OCI-LY3 (cell line): Measurements from ENCODE around the gene PQBP1.

ENCODE experiments used
- H2AFZ ChIP-seq: fragments of 200-600, 300-600 bp; shearing (Covaris generic); 2 replicates; pipeline ENCODE4 v1.6.0; 2014; ENCODE audit warnings: antibody characterized with exemption, low read depth, low read length
- H3K27ac ChIP-seq: fragments of 200-600, 300-600 bp; sonication (generic); 2 replicates; pipeline ENCODE4 v1.5.1; 2014; ENCODE audit warnings: mild to moderate bottlenecking, low read length, moderate library complexity, mixed read lengths
- H3K27me3 ChIP-seq: fragments of 200-600, 300-600 bp; sonication (generic); 2 replicates; pipeline ENCODE4 v1.6.1; 2014; ENCODE audit warnings: low read depth, low read length, mixed read lengths
- H3K36me3 ChIP-seq: fragments of 200-600, 300-600 bp; sonication (generic); replicated peaks from 2 replicates; pipeline ENCODE3; 2014; ENCODE audit warnings: low read depth, low read length, mixed read lengths
- H3K4me1 ChIP-seq: fragments of 300-600, 200-600 bp; sonication (generic); 2 replicates; pipeline ENCODE4 v1.6.1; 2014; ENCODE audit warnings: low read length, mixed read lengths
- H3K4me2 ChIP-seq: fragments of 200-600, 300-600 bp; sonication (generic); 2 replicates; pipeline ENCODE4 v1.6.1; 2014; ENCODE audit warnings: low read length, mixed read lengths
- H3K4me3 ChIP-seq: fragments of 300-600, 200-600 bp; sonication (generic); 2 replicates; pipeline ENCODE4 v1.5.1; 2014; ENCODE audit warnings: antibody characterized with exemption, mild to moderate bottlenecking, low read length, moderate library complexity
- H3K79me2 ChIP-seq: fragments of 300-600, 200-600 bp; shearing (Covaris generic); 2 replicates; pipeline ENCODE4 v1.6.1; 2014; ENCODE audit warnings: mild to moderate bottlenecking, low read length, mixed read lengths
- H3K9ac ChIP-seq: fragments of 300-600, 200-600 bp; shearing (Covaris generic); 2 replicates; pipeline ENCODE4 v1.6.0; 2014; ENCODE audit warnings: mild to moderate bottlenecking, low read length, moderate library complexity
- H3K9me3 ChIP-seq: fragments of 200-600, 300-600 bp; shearing (Covaris generic); 2 replicates; pipeline ENCODE4 v1.6.1; 2014; ENCODE audit warnings: low read length, mixed read lengths; ENCODE audit not compliant: insufficient read depth
- H4K20me1 ChIP-seq: fragments of 200-600, 300-600 bp; sonication (generic); 2 replicates; pipeline ENCODE4 v1.6.1; 2016; ENCODE audit warnings: low read length, mixed read lengths; ENCODE audit not compliant: insufficient read depth
- CTCF ChIP-seq: fragments of 200-600, 300-600 bp; sonication (generic); IDR thresholded peaks from 2 replicates; pipeline ENCODE4 v1.5.1; 2014; ENCODE audit warnings: antibody characterized with exemption, low read length, low read depth
- EZH2phosphoT487 ChIP-seq: fragments of 200-600 bp; shearing (Covaris generic); IDR thresholded peaks from 2 replicates; pipeline ENCODE4 v1.6.1; 2018; ENCODE audit warnings: antibody characterized with exemption, mixed run types, low read depth

The PQBP1 gene

GRCh38 chrX:48890296-48890925 lies 7.3 kb upstream of the PQBP1 start:
- H3K9me3 ChIP-seq: no peaks in the 10 kb centered on the region
- H3K79me2 ChIP-seq: peaks cover 7% of the 10 kb centered on the region
- no peaks in the 10 kb centered on the region for H4K20me1 ChIP-seq
- peak overlapping the region; percentile 93 for H3K9ac ChIP-seq
- H3K27ac ChIP-seq: peak overlapping the region; percentile 61; the same call in 1 of the 2 replicates
- peaks cover 10% of the 10 kb centered on the region for H3K4me1 ChIP-seq
- TF ChIP-seq CTCF (no peak), EZH2phosphoT487 (no peak)
- H3K36me3 ChIP-seq: peaks cover 3% of the 10 kb centered on the region
- peak overlapping the region; percentile 99 for H3K4me2 ChIP-seq
- no peaks in the 10 kb centered on the region for H3K27me3 ChIP-seq
- peak overlapping the region; percentile 95 for H3K4me3 ChIP-seq
- H2AFZ ChIP-seq: peak overlapping the region; percentile 91

GRCh38 chrX:48890934-48891401 lies 6.8 kb upstream of the PQBP1 start:
- peak overlapping the region; percentile 61 for H3K27ac ChIP-seq
- H3K27me3 ChIP-seq: no peaks in the 10 kb centered on the region
- H3K4me2 ChIP-seq: peak overlapping the region; percentile 99
- no peaks in the 10 kb centered on the region for H3K9me3 ChIP-seq
- H3K4me1 ChIP-seq: peaks cover 10% of the 10 kb centered on the region
- no peak for TF ChIP-seq EZH2phosphoT487
- no peak for TF ChIP-seq CTCF
- peak overlapping the region; percentile 93 for H3K9ac ChIP-seq
- H3K4me3 ChIP-seq: peak overlapping the region; percentile 95
- peaks cover 4% of the 10 kb centered on the region for H3K36me3 ChIP-seq
- peaks cover 12% of the 10 kb centered on the region for H3K79me2 ChIP-seq
- no peaks in the 10 kb centered on the region for H4K20me1 ChIP-seq
- H2AFZ ChIP-seq: peak overlapping the region; percentile 91

GRCh38 chrX:48891402-48892288 lies 6.1 kb upstream of the PQBP1 start:
- Histone ChIP-seq H3K27ac (peak overlapping the region; percentile 61), H2AFZ (peak overlapping the region; percentile 91), H3K9ac (peak overlapping the region; percentile 93)

More at GRCh38 chrX:48891402-48892288, 6.1 kb upstream of the PQBP1 start:
- Histone ChIP-seq H3K9me3 (no peaks in the 10 kb centered on the region), H3K4me3 (peak overlapping the region; percentile 95), H3K79me2 (peaks cover 18% of the 10 kb centered on the region), H4K20me1 (peaks cover 3% of the 10 kb centered on the region; the same call in 1 of the 2 replicates), H3K36me3 (peaks cover 4% of the 10 kb centered on the region), H3K4me1 (peaks cover 13% of the 10 kb centered on the region), H3K27me3 (no peaks in the 10 kb centered on the region), H3K4me2 (peak overlapping the region; percentile 99)
- TF ChIP-seq CTCF (peak; percentile 48), EZH2phosphoT487 (no peak)
